ENCODE measurements around the gene P2RY2. TPM values are rescaled to one million over a fixed set of nuclear protein-coding genes. Genes with fewer than 3 reads are reported as not detected.

Gene P2RY2
- total RNA-seq, 2 donors from 2014 or later, result 9.5 to 14.7 TPM

- peaks cover 0 to 65% of the 10 kb centered on the region in 2 donors for H3K4me1 ChIP-seq
- H3K36me3 ChIP-seq, result no peaks in the 10 kb centered on the region
- H3K27me3 ChIP-seq, result no peaks in the 10 kb centered on the region
- H3K9me3 ChIP-seq, result no peaks in the 10 kb centered on the region
- no peak for DNase-seq (ENCODE audit: low spot score)
- no peak overlapping the region for H3K4me3 ChIP-seq
- H3K27ac ChIP-seq, result peak overlapping the region in 1 of 2 donors; percentile 76
- TF ChIP-seq CTCF (IDR thresholded peaks at IDR 0.05), result no peak
These were observed 23.2 kb downstream of the P2RY2 start for GRCh38 chr11:73241300-73241699.

- H3K4me3 ChIP-seq, result peak overlapping the region in 1 of 2 donors; percentile 34
- DNase-seq (ENCODE audit: low spot score), result peak; percentile 85
- H3K36me3 ChIP-seq, result no peaks in the 10 kb centered on the region
- peaks cover 0 to 54% of the 10 kb centered on the region in 2 donors for H3K4me1 ChIP-seq
- no peaks in the 10 kb centered on the region for H3K27me3 ChIP-seq
- no peaks in the 10 kb centered on the region for H3K9me3 ChIP-seq
- peak overlapping the region in 1 of 2 donors; percentile 43 for H3K27ac ChIP-seq
- peak; percentile 83 to 95 for TF ChIP-seq CTCF (IDR thresholded peaks at IDR 0.05)
These were observed 24.4 kb downstream of the P2RY2 start for GRCh38 chr11:73242251-73243092.

GRCh38 chr11:73243093-73243485, 25.0 kb downstream of the P2RY2 start:
- Histone ChIP-seq H3K27ac (no peak overlapping the region), H3K9me3 (no peaks in the 10 kb centered on the region), H3K36me3 (no peaks in the 10 kb centered on the region), H3K4me1 (peaks cover 0 to 48% of the 10 kb centered on the region in 2 donors), H3K4me3 (no peak overlapping the region), H3K27me3 (no peaks in the 10 kb centered on the region)
- no peak for DNase-seq (ENCODE audit: low spot score)
- no peak for TF ChIP-seq CTCF (IDR thresholded peaks at IDR 0.05)

- H3K9me3 ChIP-seq, result no peaks in the 10 kb centered on the region
- no peak overlapping the region for H3K27ac ChIP-seq
- H3K4me3 ChIP-seq, result no peak overlapping the region
- no peak for TF ChIP-seq CTCF (IDR thresholded peaks at IDR 0.05)
- no peaks in the 10 kb centered on the region for H3K27me3 ChIP-seq
- DNase-seq (ENCODE audit: low spot score), result no peak
- H3K36me3 ChIP-seq, result no peaks in the 10 kb centered on the region
- H3K4me1 ChIP-seq, result peaks cover 0 to 32% of the 10 kb centered on the region in 2 donors
These were observed 26.6 kb downstream of the P2RY2 start for GRCh38 chr11:73244589-73245240.

- no peak for DNase-seq (ENCODE audit: low spot score)
- H3K27ac ChIP-seq, result no peak overlapping the region
- no peak for TF ChIP-seq CTCF (IDR thresholded peaks at IDR 0.05)
- no peaks in the 10 kb centered on the region for H3K36me3 ChIP-seq
- peaks cover 0 to 25% of the 10 kb centered on the region in 2 donors for H3K4me1 ChIP-seq
- H3K27me3 ChIP-seq, result no peaks in the 10 kb centered on the region
- H3K9me3 ChIP-seq, result no peaks in the 10 kb centered on the region
- H3K4me3 ChIP-seq, result no peak overlapping the region
These were observed 27.4 kb downstream of the P2RY2 start for GRCh38 chr11:73245461-73245860.

All from right atrium auricular region (tissue), 2 donors.